ENCODE measurements around the gene SLX9. TPM values are rescaled to one million over a fixed set of nuclear protein-coding genes. Genes with fewer than 3 reads are reported as not detected.

SLX9 gene
- total and polyA plus RNA-seq, 2 experiments from 2014 or later: 24.7 to 31.2 TPM

GRCh38 chr21:44948426-44949120 is 8.7 kb downstream of the SLX9 start:
- DNase-seq (ENCODE audit: low read depth in 1 of 2, low spot score in 1 of 2): no peak
- Histone ChIP-seq H3K27me3 (no peaks in the 10 kb centered on the region), H3K4me1 (ENCODE audit: low read depth) (peaks cover 15% of the 10 kb centered on the region), H3K4me3 (no peak overlapping the region), H3K9me3 (ENCODE audit: low read depth) (no peaks in the 10 kb centered on the region), H3K36me3 (peaks cover 6% of the 10 kb centered on the region), H3K27ac (no peak overlapping the region)
- no peak for TF ChIP-seq CTCF (IDR thresholded peaks at IDR 0.05; ENCODE audit: low read depth, low read length)

GRCh38 chr21:44949161-44949778 is 9.4 kb downstream of the SLX9 start:
- no peak overlapping the region for H3K27ac ChIP-seq
- H3K27me3 ChIP-seq: no peaks in the 10 kb centered on the region
- no peaks in the 10 kb centered on the region for H3K36me3 ChIP-seq
- no peak overlapping the region for H3K4me3 ChIP-seq
- no peaks in the 10 kb centered on the region for H3K9me3 ChIP-seq (ENCODE audit: low read depth)
- H3K4me1 ChIP-seq (ENCODE audit: low read depth): peaks cover 15% of the 10 kb centered on the region
- no peak for DNase-seq (ENCODE audit: low read depth in 1 of 2, low spot score in 1 of 2)
- no peak for TF ChIP-seq CTCF (IDR thresholded peaks at IDR 0.05; ENCODE audit: low read depth, low read length)

GRCh38 chr21:44949779-44950198 is 10.0 kb downstream of the SLX9 start:
- H3K27ac ChIP-seq: no peak overlapping the region

GRCh38 chr21:44950351-44950750 is 10.5 kb downstream of the SLX9 start:
- H3K27ac ChIP-seq: no peak overlapping the region
- no peaks in the 10 kb centered on the region for H3K36me3 ChIP-seq
- no peaks in the 10 kb centered on the region for H3K9me3 ChIP-seq (ENCODE audit: low read depth)
- no peak for TF ChIP-seq CTCF (IDR thresholded peaks at IDR 0.05; ENCODE audit: low read depth, low read length)
- H3K4me1 ChIP-seq (ENCODE audit: low read depth): peaks cover 15% of the 10 kb centered on the region
- H3K27me3 ChIP-seq: no peaks in the 10 kb centered on the region
- no peak for DNase-seq (ENCODE audit: low read depth in 1 of 2, low spot score in 1 of 2)
- H3K4me3 ChIP-seq: no peak overlapping the region

More at GRCh38 chr21:44949779-44950198, 10.0 kb downstream of the SLX9 start:
- DNase-seq (ENCODE audit: low read depth in 1 of 2, low spot score in 1 of 2): peak; percentile 79 to 90
- Histone ChIP-seq H3K4me1 (ENCODE audit: low read depth) (peaks cover 15% of the 10 kb centered on the region), H3K27me3 (no peaks in the 10 kb centered on the region), H3K36me3 (no peaks in the 10 kb centered on the region), H3K4me3 (no peak overlapping the region), H3K9me3 (ENCODE audit: low read depth) (no peaks in the 10 kb centered on the region)
- peak; percentile 90 for TF ChIP-seq CTCF (IDR thresholded peaks at IDR 0.05; ENCODE audit: low read depth, low read length)

GRCh38 chr21:44951186-44951915 is 11.5 kb downstream of the SLX9 start:
- Histone ChIP-seq H3K4me1 (ENCODE audit: low read depth) (peaks cover 15% of the 10 kb centered on the region), H3K9me3 (ENCODE audit: low read depth) (no peaks in the 10 kb centered on the region), H3K36me3 (no peaks in the 10 kb centered on the region), H3K27me3 (no peaks in the 10 kb centered on the region), H3K4me3 (no peak overlapping the region), H3K27ac (no peak overlapping the region)
- no peak for DNase-seq (ENCODE audit: low read depth in 1 of 2, low spot score in 1 of 2)
- no peak for TF ChIP-seq CTCF (IDR thresholded peaks at IDR 0.05; ENCODE audit: low read depth, low read length)

Data from cardiac muscle cell (in vitro differentiated cells and primary cell).